HG02642 (cell line): ENCODE results near the gene OXSR1.
"Not testable (repeated sequence)": the region's sequence is repeated elsewhere in the genome, so short reads cannot be mapped to it uniquely, and the experiment has no call there.

Experiments used
- ATAC-seq: cut with Tn5 transposase; IDR thresholded peaks from one replicate; pipeline ENCODE4 v1.9.1; 2021; ENCODE audit warnings: mild to moderate bottlenecking; ENCODE audit not compliant: unreplicated experiment, poor library complexity

OXSR1 gene

GRCh38 chr3:38214560-38214959 is 49.2 kb downstream of the OXSR1 start:
- no peak for ATAC-seq

GRCh38 chr3:38219609-38220197 is 54.4 kb downstream of the OXSR1 start:
- no peak for ATAC-seq

- ATAC-seq: no peak
Measured at GRCh38 chr3:38221005-38221404, 55.7 kb downstream of the OXSR1 start.

GRCh38 chr3:38222032-38222634 is 56.8 kb downstream of the OXSR1 start:
- no peak for ATAC-seq

- ATAC-seq: no peak
Measured at GRCh38 chr3:38224357-38224756, 59.0 kb downstream of the OXSR1 start.

- ATAC-seq: no peak
Measured at GRCh38 chr3:38226273-38226672, 60.9 kb downstream of the OXSR1 start.

GRCh38 chr3:38227989-38228388 is 62.7 kb downstream of the OXSR1 start:
- ATAC-seq: no peak

GRCh38 chr3:38229036-38229435 is 63.7 kb downstream of the OXSR1 start:
- ATAC-seq: no peak

- ATAC-seq: no peak
Measured at GRCh38 chr3:38232701-38233100, 67.4 kb downstream of the OXSR1 start.

GRCh38 chr3:38235466-38235865 is 70.1 kb downstream of the OXSR1 start:
- ATAC-seq: no peak

GRCh38 chr3:38238416-38239008 is 73.2 kb downstream of the OXSR1 start:
- no peak for ATAC-seq

- not testable (repeated sequence) for ATAC-seq
Measured at GRCh38 chr3:38242812-38243211, 77.5 kb downstream of the OXSR1 start.

GRCh38 chr3:38245930-38246329 is 80.6 kb downstream of the OXSR1 start:
- ATAC-seq: no peak

GRCh38 chr3:38247366-38248035 is 82.2 kb downstream of the OXSR1 start:
- ATAC-seq: no peak

GRCh38 chr3:38250198-38250597 is 84.9 kb downstream of the OXSR1 start:
- no peak for ATAC-seq

- no peak for ATAC-seq
Measured at GRCh38 chr3:38251197-38251596, 85.9 kb downstream of the OXSR1 start.

- no peak for ATAC-seq
Measured at GRCh38 chr3:38253704-38254103, 88.4 kb downstream of the OXSR1 start.

GRCh38 chr3:38254872-38255271 is 89.5 kb downstream of the OXSR1 start:
- ATAC-seq: no peak

- ATAC-seq: no peak
Measured at GRCh38 chr3:38255627-38256026, 90.3 kb downstream of the OXSR1 start.

GRCh38 chr3:38257583-38257982 is 92.2 kb downstream of the OXSR1 start:
- ATAC-seq: no peak

GRCh38 chr3:38260474-38260873 is 95.1 kb downstream of the OXSR1 start:
- ATAC-seq: no peak
